Astrocyte of the cerebellum (primary cell): ENCODE results near the gene DNAL1.

ENCODE experiments used
- DNase-seq: peaks from one replicate; pipeline ENCODE4 v3.0.0-alpha.2; 2011; ENCODE audit warnings: low read depth
- H3K4me3 ChIP-seq: 2 replicates; pipeline ENCODE4 v1.5.1; 2011; ENCODE audit warnings: mild to moderate bottlenecking, low read depth, low read length, moderate library complexity
- CTCF ChIP-seq: IDR thresholded peaks from 2 replicates; pipeline ENCODE4 v1.5.1; 2012; ENCODE audit warnings: low read length, low read depth, moderate library complexity, mild to moderate bottlenecking; ENCODE audit errors: missing control alignments
- in situ Hi-C: cut with HindIII; loops from 2 replicates; pipeline ENCODE4 v1.10.0; 2017; ENCODE audit warnings: low sequenced_read_pairs

The DNAL1 gene

GRCh38 chr14:73644531-73645247, at the start of gene DNAL1:
Gene DNAL1 (plus strand): TSS chr14:73644986. CDS start chr14:73645040, 54 bp downstream.
- H3K4me3 ChIP-seq, result peak within 1 kb of the TSS; percentile 97
- no peak for TF ChIP-seq CTCF
- DNase-seq, result peak; percentile 63
- in situ Hi-C loops, result no loop called here

- no peak for TF ChIP-seq CTCF
- H3K4me3 ChIP-seq, result no peak overlapping the region
- in situ Hi-C loops, result no loop called here
- DNase-seq, result no peak
Observed at GRCh38 chr14:73599499-73599898, 45.3 kb upstream of the DNAL1 start.

- in situ Hi-C loops, result no loop called here
- no peak for TF ChIP-seq CTCF
- no peak overlapping the region for H3K4me3 ChIP-seq
- DNase-seq, result no peak
Observed at GRCh38 chr14:73602994-73603393, 41.8 kb upstream of the DNAL1 start.

- no peak for TF ChIP-seq CTCF
- DNase-seq, result no peak
- in situ Hi-C loops, result no loop called here
- H3K4me3 ChIP-seq, result no peak overlapping the region
Observed at GRCh38 chr14:73606271-73606670, 38.5 kb upstream of the DNAL1 start.

- in situ Hi-C loops, result no loop called here
- no peak overlapping the region for H3K4me3 ChIP-seq
- TF ChIP-seq CTCF, result no peak
- DNase-seq, result no peak
Observed at GRCh38 chr14:73607241-73607640, 37.5 kb upstream of the DNAL1 start.

GRCh38 chr14:73610687-73611086, 34.1 kb upstream of the DNAL1 start:
- no peak for TF ChIP-seq CTCF
- no peak overlapping the region for H3K4me3 ChIP-seq
- in situ Hi-C loops, result no loop called here
- no peak for DNase-seq
